ENCODE results near the gene PIP4K2C.

DNA sequence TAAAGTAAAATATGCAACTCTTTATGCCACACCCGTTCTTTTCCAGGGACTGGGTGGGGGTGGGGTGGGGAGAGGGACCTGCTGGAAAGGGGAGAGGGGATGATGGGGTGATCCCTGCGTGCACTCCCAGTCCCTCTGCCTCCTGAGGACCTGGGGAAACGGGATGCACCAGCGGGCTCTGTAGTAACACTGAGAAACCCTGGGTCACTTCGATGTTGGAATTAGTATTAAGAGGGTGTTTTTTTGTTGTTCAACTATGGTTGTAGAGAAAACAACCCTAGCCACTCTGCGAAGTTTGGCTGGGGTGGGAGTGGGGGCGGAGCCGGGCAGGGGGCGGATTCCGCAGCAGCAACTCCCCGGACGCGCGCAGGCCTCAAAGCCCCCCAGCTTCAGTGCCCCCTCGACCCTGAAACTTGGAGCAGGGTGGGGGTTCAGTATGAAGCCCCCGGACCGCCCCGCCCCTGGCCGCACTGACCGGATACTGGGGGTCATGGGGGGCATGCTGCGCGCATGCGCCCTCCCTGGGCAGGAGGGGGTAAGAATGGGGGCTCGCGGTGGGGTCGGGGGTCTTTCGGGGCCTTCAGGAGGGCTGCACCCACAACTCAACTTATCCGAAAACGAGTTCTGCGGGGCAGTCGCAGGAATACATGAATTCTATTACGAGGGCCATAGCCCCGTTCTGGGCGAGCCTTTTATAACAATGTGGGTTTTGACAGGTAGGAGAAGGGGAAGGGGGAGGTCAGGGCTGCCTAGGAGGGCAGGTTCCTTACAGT lies 19.0 kb downstream of the PIP4K2C start:
- TF ChIP-seq, protein P1, sequence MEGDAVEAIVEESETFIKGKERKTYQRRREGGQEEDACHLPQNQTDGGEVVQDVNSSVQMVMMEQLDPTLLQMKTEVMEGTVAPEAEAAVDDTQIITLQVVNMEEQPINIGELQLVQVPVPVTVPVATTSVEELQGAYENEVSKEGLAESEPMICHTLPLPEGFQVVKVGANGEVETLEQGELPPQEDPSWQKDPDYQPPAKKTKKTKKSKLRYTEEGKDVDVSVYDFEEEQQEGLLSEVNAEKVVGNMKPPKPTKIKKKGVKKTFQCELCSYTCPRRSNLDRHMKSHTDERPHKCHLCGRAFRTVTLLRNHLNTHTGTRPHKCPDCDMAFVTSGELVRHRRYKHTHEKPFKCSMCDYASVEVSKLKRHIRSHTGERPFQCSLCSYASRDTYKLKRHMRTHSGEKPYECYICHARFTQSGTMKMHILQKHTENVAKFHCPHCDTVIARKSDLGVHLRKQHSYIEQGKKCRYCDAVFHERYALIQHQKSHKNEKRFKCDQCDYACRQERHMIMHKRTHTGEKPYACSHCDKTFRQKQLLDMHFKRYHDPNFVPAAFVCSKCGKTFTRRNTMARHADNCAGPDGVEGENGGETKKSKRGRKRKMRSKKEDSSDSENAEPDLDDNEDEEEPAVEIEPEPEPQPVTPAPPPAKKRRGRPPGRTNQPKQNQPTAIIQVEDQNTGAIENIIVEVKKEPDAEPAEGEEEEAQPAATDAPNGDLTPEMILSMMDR (conservative IDR thresholded peaks at IDR 0.05; ENCODE audit: low read depth in 2 of 2) = no peak
- TF ChIP-seq, protein P2, sequence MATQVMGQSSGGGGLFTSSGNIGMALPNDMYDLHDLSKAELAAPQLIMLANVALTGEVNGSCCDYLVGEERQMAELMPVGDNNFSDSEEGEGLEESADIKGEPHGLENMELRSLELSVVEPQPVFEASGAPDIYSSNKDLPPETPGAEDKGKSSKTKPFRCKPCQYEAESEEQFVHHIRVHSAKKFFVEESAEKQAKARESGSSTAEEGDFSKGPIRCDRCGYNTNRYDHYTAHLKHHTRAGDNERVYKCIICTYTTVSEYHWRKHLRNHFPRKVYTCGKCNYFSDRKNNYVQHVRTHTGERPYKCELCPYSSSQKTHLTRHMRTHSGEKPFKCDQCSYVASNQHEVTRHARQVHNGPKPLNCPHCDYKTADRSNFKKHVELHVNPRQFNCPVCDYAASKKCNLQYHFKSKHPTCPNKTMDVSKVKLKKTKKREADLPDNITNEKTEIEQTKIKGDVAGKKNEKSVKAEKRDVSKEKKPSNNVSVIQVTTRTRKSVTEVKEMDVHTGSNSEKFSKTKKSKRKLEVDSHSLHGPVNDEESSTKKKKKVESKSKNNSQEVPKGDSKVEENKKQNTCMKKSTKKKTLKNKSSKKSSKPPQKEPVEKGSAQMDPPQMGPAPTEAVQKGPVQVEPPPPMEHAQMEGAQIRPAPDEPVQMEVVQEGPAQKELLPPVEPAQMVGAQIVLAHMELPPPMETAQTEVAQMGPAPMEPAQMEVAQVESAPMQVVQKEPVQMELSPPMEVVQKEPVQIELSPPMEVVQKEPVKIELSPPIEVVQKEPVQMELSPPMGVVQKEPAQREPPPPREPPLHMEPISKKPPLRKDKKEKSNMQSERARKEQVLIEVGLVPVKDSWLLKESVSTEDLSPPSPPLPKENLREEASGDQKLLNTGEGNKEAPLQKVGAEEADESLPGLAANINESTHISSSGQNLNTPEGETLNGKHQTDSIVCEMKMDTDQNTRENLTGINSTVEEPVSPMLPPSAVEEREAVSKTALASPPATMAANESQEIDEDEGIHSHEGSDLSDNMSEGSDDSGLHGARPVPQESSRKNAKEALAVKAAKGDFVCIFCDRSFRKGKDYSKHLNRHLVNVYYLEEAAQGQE (IDR thresholded peaks at IDR 0.05; ENCODE audit: unreplicated experiment) = no peak
- TF ChIP-seq, protein P3, sequence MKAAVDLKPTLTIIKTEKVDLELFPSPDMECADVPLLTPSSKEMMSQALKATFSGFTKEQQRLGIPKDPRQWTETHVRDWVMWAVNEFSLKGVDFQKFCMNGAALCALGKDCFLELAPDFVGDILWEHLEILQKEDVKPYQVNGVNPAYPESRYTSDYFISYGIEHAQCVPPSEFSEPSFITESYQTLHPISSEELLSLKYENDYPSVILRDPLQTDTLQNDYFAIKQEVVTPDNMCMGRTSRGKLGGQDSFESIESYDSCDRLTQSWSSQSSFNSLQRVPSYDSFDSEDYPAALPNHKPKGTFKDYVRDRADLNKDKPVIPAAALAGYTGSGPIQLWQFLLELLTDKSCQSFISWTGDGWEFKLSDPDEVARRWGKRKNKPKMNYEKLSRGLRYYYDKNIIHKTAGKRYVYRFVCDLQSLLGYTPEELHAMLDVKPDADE (IDR thresholded peaks at IDR 0.05) = no peak
- TF ChIP-seq EZH2 (IDR thresholded peaks at IDR 0.05; ENCODE audit: low read depth, unreplicated experiment) (no peak), STAT1 (IDR thresholded peaks at IDR 0.05; ENCODE audit: unreplicated experiment) (no peak), POLR2AphosphoS5 (IDR thresholded peaks at IDR 0.05; ENCODE audit: low read depth) (no peak), CREB1 (CRISPR knock-in tag; IDR thresholded peaks at IDR 0.05; ENCODE audit: low read depth) (no peak), EZH2phosphoT487 (IDR thresholded peaks at IDR 0.05; ENCODE audit: unreplicated experiment) (no peak), ZNF114 (CRISPR knock-in tag; IDR thresholded peaks at IDR 0.05) (no peak), ZNF331 (CRISPR knock-in tag; IDR thresholded peaks at IDR 0.05; ENCODE audit: low read depth) (no peak)
